HG02588 (cell line): ENCODE data around the gene SLC26A2.
"Not testable (repeated sequence)": the region's sequence is repeated elsewhere in the genome, so short reads cannot be mapped to it uniquely, and the experiment has no call there.

Source experiments
- ATAC-seq: cut with Tn5 transposase; IDR thresholded peaks from one replicate; pipeline ENCODE4 v1.9.1; 2021; ENCODE audit warnings: mild to moderate bottlenecking, moderate library complexity; ENCODE audit not compliant: unreplicated experiment

The SLC26A2 gene

DNA sequence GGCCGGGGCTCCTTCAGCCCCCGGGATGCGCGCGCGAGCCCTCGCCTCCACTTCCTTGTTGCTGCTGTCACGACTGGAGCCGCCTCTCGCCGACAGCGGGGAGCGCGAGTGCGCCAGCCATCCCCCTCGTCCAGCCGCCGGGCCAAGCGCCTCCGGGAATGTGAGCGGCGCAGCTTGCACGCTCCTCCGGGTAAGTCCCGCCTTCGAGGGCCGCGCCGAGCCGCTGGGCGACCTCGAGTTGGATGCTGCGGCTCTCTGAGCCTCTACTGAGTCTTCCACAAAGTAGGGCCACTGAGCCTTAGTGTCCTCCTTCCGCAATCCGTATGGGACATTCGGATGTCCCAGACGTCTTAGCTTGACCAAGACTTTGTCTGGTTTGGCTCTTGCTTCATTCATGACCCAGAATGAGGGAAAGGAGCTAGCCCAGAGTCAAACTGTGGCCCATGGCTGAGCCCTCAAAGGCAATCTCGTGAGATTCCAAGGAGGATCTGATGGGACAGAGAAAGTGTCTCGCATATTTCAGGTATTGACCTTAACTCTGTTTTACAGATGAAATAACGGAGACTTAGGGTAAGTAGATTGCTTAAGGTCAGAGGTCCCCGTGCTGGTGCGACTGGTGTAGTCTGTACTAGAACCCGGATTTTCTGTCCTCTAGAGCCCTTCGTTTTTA is 40.6 kb downstream of the SLC26A2 start:
- peak; percentile 28 for ATAC-seq

GRCh38 chr5:150001660-150002486 is 41.3 kb downstream of the SLC26A2 start:
- peak; percentile 51 for ATAC-seq

DNA sequence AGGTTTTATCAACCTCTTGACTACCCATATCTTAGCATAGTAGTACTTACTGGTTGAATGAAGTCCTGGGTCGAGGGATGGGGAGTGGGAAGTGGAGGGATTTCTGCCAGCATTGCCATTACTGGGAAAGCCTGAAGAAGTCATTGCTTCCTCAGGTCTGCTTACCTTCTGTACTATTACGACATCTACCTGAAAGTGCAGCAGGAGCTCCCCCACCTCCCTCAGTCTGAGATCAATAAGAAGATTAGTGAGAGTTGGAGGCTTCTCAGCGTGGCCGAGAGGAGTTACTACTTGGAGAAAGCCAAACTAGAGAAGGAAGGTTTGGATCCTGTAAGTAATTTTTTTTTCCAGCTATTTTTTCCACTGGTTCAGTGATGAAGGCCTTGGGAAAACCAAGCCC is 45.8 kb downstream of the SLC26A2 start:
- no peak for ATAC-seq

GRCh38 chr5:150007050-150007449 is 46.5 kb downstream of the SLC26A2 start:
- no peak for ATAC-seq

DNA sequence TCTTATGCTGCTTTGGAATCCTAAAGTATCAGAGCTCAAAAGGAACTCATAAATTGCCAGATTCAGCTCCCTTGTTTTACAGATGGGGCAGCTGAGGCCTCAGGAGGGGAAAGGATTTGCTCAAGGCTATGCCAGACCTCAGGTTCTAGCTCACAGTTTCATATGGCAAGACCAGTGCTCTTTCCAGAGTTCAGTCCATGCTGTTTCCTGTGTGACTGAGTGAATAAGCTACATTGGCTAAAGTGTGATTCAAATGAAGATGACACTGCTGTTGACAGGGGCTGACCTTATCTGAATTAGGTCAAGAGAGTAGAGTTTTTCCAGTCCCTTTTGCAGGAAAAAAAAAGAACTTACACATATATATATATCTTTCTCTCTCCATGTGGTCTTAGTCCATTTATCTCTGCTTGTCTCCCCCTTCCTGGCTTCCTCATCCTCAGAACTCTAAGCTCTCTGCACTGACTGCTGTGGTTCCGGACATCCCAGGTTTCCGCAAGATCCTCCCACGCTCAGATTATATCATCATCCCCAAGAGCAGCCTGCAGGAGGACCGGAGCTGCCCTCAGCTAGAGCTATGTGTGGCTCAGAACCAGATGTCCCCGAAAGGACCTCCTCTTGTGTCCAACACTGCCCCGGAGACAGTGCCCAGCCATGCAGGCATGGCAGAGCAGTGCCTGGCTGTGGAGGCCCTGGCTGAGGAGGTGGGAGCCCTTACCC is 49.3 kb downstream of the SLC26A2 start:
- ATAC-seq: no peak

GRCh38 chr5:150013931-150014330 is 53.4 kb downstream of the SLC26A2 start:
- no peak for ATAC-seq

- ATAC-seq: no peak
Observed at GRCh38 chr5:150014456-150014855, 53.9 kb downstream of the SLC26A2 start.

DNA sequence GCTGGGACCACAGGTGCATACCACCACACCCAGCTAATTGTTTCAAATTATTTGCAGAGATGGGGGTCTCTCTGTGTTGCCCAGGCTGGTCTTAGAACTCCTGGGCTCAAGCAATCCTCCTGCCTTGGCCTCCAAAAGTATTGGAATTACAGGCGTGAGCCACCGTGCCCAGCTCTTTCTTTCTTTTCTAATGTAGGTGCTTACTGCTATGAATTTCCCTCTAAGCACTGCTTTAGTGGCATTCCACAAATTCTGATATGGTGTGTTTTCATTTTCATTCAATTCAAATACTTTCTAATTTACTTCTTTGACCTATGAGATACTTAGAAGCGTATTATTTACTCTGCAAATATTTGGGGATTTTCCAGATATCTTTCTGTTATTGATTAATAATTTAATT is 54.9 kb downstream of the SLC26A2 start:
- no peak for ATAC-seq

GRCh38 chr5:150016537-150016936 is 56.0 kb downstream of the SLC26A2 start:
- no peak for ATAC-seq

GRCh38 chr5:150017226-150018005 is 56.9 kb downstream of the SLC26A2 start:
- ATAC-seq: no peak

- ATAC-seq: no peak
Observed at GRCh38 chr5:150020249-150020648, 59.7 kb downstream of the SLC26A2 start.

- ATAC-seq: no peak
Observed at GRCh38 chr5:150021491-150022157, 61.1 kb downstream of the SLC26A2 start.

DNA sequence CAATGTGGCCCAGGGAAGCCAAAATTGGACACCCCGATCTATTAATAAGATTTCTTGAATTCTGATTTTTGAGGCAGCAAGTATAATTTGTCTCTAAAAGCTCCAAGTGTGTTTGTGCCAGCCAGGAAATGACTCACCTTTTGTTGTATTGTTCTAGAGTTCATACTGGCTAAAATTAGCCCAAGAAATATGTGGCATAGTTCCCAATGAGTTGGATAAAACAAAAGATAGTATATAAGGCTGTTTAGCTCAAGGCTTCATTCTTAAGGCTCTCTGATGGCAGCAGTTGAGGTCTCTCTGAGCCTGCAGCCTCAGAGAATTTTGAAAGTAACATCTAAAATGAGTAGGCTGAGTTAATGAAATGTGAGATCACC is 61.6 kb downstream of the SLC26A2 start:
- ATAC-seq: no peak

- ATAC-seq: no peak
Observed at GRCh38 chr5:150022681-150023080, 62.1 kb downstream of the SLC26A2 start.

GRCh38 chr5:150023136-150023535 is 62.6 kb downstream of the SLC26A2 start:
- no peak for ATAC-seq

DNA sequence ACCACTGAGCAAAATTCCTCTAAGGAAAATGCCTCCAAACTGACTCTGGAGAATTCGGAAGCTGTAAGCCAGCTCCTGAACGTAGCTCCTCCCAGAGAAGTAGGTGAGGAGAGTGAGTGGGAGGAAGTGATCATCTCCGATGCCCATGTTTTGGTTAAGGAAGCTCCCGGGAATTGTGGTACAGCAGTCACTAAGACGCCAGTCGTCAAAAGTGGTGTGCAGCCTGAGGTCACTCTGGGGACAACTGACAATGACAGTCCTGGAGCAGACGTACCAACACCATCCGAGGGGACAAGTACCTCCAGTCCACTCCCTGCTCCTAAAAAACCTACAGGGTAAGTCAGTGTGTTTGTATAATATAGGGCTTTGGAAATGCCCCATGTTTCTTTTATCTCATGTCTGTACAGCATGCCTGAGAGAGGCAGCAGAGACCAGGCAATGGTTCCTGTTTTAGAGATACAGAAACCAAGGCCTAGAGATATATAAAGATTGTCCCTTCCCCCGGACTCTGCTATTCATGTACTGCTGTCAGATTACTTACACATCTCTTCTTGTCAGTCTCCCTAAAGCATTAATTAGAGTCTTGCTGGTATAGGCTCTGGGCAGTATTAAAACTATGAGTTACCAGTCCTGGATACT is 63.9 kb downstream of the SLC26A2 start:
- no peak for ATAC-seq

GRCh38 chr5:150026682-150027172 is 66.2 kb downstream of the SLC26A2 start:
- ATAC-seq: no peak

DNA sequence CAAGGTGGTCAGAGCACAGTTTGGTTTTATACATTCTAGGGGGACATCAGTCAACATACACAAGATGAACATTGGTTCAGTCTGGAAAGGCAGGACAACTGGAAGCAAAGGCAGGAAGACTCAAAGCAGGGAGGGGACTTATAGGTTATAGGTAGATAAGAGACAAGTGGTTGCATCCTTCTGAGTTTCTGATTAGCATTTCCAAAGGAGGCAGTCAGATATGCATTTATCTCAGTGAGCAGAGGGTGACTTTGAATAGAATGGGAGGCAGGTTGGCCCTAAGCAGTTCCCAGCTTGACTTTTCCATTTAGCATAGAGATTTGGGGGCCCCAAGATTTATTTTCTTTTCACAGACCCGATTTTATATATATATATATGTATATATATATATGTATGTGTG is 67.5 kb downstream of the SLC26A2 start:
- ATAC-seq: not testable (repeated sequence)

GRCh38 chr5:150033334-150033733 is 72.8 kb downstream of the SLC26A2 start:
- no peak for ATAC-seq

DNA sequence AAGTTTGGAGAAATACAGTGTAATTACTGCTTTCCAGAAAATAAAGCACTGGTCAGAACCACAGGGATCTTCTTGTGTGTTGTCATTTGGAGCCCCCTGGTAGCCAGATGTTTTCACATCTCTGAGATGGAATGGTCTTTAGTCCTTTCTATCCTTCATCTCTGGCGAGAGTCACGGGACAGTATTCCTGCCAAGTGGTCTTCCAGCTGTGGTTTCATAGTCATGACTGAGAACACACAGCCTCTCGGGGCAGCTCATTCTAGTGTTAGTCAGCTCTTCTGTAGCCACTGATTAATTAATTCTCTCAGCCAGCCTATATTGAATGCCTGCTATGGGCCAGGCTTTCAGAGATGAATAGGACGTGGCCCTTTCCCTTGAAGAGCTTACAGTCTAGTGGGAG is 74.1 kb downstream of the SLC26A2 start:
- ATAC-seq: no peak
